ENCODE data around the gene RNF225.
"Not testable (repeated sequence)": the region's sequence is repeated elsewhere in the genome, so short reads cannot be mapped to it uniquely, and the experiment has no call there.

RNF225 gene

DNA sequence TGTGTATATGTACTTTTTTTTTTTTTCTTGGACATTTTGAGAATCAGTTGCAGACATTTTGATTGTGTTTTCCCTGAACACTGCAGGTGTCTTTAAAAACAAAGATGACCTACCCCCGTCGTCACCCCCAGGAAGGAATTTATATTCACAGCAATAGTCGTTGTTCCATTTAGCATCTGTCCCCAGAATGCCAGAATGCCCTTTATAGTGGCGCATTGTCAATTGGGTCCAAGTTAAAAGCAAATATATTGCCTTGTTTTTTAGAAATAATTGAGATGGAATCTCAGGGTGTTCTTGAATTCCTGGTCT, 1.8 kb upstream of the RNF225 start:
- H3K27me3 Mint-ChIP-seq = no peaks in the 10 kb centered on the region
- peaks cover 42% of the 10 kb centered on the region for H3K4me1 Mint-ChIP-seq (ENCODE audit: low read depth)

GRCh38 chr19:58394821-58395219, 636 bp upstream of the RNF225 start:
- peaks cover 48% of the 10 kb centered on the region for H3K36me3 Mint-ChIP-seq (ENCODE audit: low read depth)
- H3K27ac Mint-ChIP-seq = no peak overlapping the region
- no peaks in the 10 kb centered on the region for H3K9me3 Mint-ChIP-seq
- H3K4me1 Mint-ChIP-seq (ENCODE audit: low read depth) = peaks cover 33% of the 10 kb centered on the region
- H3K27me3 Mint-ChIP-seq = peaks cover 5% of the 10 kb centered on the region
- H3K4me3 Mint-ChIP-seq = no peak overlapping the region

More for the DNA sequence above, 1.8 kb upstream of the RNF225 start:
- H3K4me3 Mint-ChIP-seq = no peak overlapping the region
- H3K27ac Mint-ChIP-seq = no peak overlapping the region
- H3K36me3 Mint-ChIP-seq (ENCODE audit: low read depth) = peaks cover 56% of the 10 kb centered on the region
- no peaks in the 10 kb centered on the region for H3K9me3 Mint-ChIP-seq

- no peak overlapping the region for H3K4me3 Mint-ChIP-seq
- no peak overlapping the region for H3K27ac Mint-ChIP-seq
- H3K4me1 Mint-ChIP-seq (ENCODE audit: low read depth) = peaks cover 31% of the 10 kb centered on the region
- peaks cover 37% of the 10 kb centered on the region for H3K36me3 Mint-ChIP-seq (ENCODE audit: low read depth)
- H3K9me3 Mint-ChIP-seq = no peaks in the 10 kb centered on the region
- peaks cover 7% of the 10 kb centered on the region for H3K27me3 Mint-ChIP-seq
These were observed 647 bp downstream of the RNF225 start for GRCh38 chr19:58395979-58396627.

DNA sequence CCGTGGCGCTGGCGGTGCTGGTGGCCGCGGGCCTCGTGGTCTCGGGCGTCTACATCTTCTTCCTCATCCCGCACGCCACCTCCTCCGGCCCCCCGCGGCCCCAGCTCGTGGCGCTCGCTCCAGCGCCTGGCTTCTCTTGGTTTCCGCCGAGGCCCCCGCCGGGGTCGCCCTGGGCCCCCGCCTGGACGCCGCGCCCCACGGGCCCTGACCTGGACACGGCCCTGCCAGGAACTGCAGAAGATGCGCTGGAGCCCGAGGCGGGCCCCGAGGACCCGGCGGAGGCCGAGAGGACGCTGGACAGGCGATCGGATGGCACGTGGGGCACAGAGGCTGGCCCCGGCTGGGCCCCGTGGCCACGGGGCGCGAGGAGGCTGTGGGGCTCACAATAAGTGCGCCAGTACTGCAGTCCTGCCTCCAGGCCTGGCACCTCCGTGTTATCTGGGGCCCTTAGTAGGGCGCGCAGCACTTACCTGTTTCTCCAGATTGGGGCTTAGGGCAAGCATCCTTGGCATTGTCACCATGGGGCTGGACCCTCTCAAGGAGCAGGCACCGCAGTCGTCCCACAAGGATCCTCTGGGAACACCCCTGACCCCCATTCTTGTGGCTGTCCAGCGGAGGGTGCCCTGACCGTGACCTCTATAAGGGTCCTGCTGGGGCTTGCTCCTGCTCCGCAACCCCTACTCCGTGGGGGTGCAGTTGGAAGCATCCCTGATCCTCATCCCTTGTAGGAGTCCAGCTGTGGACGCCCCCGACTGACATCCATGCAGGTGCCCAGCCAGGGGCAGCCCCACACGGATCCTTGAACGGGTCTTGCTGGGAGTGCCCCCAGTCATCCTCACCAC, 1.5 kb downstream of the RNF225 start:
- Mint-ChIP-seq H3K4me3 (no peak overlapping the region), H3K4me1 (ENCODE audit: low read depth) (peaks cover 34% of the 10 kb centered on the region), H3K9me3 (no peaks in the 10 kb centered on the region), H3K27me3 (peaks cover 10% of the 10 kb centered on the region), H3K36me3 (ENCODE audit: low read depth) (peaks cover 30% of the 10 kb centered on the region), H3K27ac (no peak overlapping the region)

- no peak overlapping the region for H3K4me3 Mint-ChIP-seq
- peaks cover 10% of the 10 kb centered on the region for H3K27me3 Mint-ChIP-seq
- no peaks in the 10 kb centered on the region for H3K9me3 Mint-ChIP-seq
- H3K36me3 Mint-ChIP-seq (ENCODE audit: low read depth) = peaks cover 25% of the 10 kb centered on the region
- peaks cover 36% of the 10 kb centered on the region for H3K4me1 Mint-ChIP-seq (ENCODE audit: low read depth)
- H3K27ac Mint-ChIP-seq = no peak overlapping the region
These were observed 2.1 kb downstream of the RNF225 start for GRCh38 chr19:58397533-58398037.

DNA sequence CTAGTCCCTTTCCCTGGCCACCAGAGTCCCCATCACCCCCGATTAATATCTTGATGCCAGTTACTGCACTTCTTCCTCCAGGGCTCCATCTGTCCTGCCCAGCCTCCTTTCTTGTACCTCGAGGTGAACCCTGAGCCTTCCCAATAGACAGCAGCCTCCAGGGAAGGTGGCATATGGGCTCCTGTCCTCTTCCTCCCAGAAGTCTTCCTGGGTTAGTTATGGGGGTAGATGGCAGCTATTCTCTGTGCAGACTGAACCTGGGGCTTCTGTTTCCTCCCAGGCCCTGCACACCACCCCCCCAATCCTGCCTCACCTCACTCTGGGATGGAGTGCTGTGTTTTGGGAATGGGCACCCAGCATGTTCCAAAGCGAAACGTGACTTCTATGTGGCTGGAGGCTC, 2.6 kb downstream of the RNF225 start:
- Mint-ChIP-seq H3K36me3 (ENCODE audit: low read depth) (peaks cover 20% of the 10 kb centered on the region), H3K27me3 (peaks cover 10% of the 10 kb centered on the region), H3K4me1 (ENCODE audit: low read depth) (peaks cover 33% of the 10 kb centered on the region), H3K9me3 (no peaks in the 10 kb centered on the region), H3K4me3 (no peak overlapping the region), H3K27ac (no peak overlapping the region)

- Mint-ChIP-seq H3K9me3 (no peaks in the 10 kb centered on the region), H3K27me3 (peaks cover 10% of the 10 kb centered on the region), H3K36me3 (ENCODE audit: low read depth) (peaks cover 16% of the 10 kb centered on the region), H3K4me1 (ENCODE audit: low read depth) (peaks cover 32% of the 10 kb centered on the region), H3K27ac (no peak overlapping the region), H3K4me3 (no peak overlapping the region)
These were observed 3.1 kb downstream of the RNF225 start for GRCh38 chr19:58398545-58398944.

GRCh38 chr19:58399903-58400302, 4.4 kb downstream of the RNF225 start:
- no peak overlapping the region for H3K27ac Mint-ChIP-seq

GRCh38 chr19:58400316-58400915, 5.0 kb downstream of the RNF225 start:
- Mint-ChIP-seq H3K27me3 (peaks cover 10% of the 10 kb centered on the region), H3K9me3 (no peaks in the 10 kb centered on the region), H3K4me3 (peak overlapping the region; percentile 86), H3K27ac (no peak overlapping the region), H3K4me1 (ENCODE audit: low read depth) (peaks cover 28% of the 10 kb centered on the region), H3K36me3 (ENCODE audit: low read depth) (no peaks in the 10 kb centered on the region)

More at GRCh38 chr19:58399903-58400302, 4.4 kb downstream of the RNF225 start:
- no peaks in the 10 kb centered on the region for H3K9me3 Mint-ChIP-seq
- peaks cover 28% of the 10 kb centered on the region for H3K4me1 Mint-ChIP-seq (ENCODE audit: low read depth)
- H3K4me3 Mint-ChIP-seq = no peak overlapping the region
- peaks cover 2% of the 10 kb centered on the region for H3K36me3 Mint-ChIP-seq (ENCODE audit: low read depth)
- peaks cover 10% of the 10 kb centered on the region for H3K27me3 Mint-ChIP-seq

DNA sequence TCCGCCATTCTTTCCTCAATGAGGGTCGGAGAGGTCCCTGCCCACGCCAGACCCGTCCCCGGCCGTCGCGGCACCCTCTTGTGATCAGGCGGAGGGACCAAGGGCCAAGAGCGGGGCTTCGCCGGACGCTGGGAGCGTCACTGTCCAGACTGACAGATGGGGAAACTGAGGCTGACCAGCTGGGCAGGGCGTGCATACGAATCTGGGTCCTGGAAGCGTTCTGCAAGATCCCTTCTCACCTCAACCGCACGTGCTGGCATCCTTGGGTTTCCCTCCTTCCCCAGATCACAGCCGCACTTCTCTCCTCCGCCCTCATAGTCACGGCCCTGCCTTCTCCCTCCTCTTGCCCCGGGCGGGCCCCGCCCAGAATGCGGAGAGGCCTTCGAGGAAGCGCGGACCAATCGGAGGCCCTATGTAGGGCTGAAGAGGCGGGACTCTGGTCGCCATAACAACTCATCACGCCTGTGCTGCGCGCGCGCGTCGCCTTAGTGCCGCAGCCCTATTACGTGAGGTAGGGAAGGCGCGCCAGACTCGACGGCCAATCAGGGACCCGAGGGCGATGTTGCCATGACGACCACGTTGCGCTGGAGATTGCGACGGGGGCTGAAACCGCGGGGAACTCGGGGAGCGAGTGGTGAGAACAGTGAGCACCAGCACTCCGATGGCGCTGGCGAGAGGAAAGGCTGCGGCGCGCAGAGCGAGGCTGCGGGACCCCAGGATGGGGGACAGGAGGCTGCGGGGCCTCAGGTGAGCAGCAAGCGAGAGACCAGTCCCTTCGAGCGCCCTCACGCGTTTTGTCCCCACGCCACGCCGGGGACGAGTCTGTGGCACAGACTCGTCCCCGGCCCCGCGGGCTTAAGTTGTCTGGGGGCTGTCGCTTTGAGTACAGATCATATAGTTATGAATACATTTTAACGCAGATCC, 5.7 kb downstream of the RNF225 start:
- Mint-ChIP-seq H3K4me1 (ENCODE audit: low read depth) (peaks cover 24% of the 10 kb centered on the region), H3K27me3 (peaks cover 10% of the 10 kb centered on the region), H3K36me3 (ENCODE audit: low read depth) (no peaks in the 10 kb centered on the region), H3K9me3 (no peaks in the 10 kb centered on the region), H3K4me3 (peak overlapping the region; percentile 86), H3K27ac (peak overlapping the region; percentile 83)

DNA sequence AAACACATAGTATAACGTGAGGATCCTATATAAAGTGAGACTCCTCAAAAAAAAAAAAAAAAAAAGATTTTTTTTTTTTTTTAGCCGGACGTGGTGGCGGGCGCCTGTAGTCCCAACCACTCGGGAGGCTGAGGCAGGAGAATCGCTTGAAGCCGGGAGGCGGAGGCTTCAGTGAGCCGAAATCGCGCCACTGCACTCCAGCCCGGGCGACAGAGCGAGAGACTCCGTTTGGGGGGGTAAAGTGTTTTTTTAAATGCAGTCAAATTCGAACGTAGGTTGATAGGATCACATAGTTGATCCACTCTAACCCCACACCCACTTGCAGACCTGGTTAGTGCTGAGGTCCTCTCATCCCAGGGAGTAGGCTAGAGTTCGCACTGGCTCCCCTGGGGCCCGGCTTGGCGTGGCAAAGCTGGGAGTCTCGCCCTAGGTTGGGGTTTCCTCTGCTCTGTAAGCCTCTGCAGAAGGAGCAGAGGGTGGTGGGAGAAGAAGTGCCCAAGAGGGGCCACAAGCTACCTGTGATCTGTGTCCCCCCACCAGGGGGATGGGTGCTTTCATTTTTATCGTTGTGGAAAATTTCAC, 6.5 kb downstream of the RNF225 start:
- Mint-ChIP-seq H3K9me3 (no peaks in the 10 kb centered on the region), H3K4me1 (ENCODE audit: low read depth) (peaks cover 28% of the 10 kb centered on the region), H3K4me3 (peak overlapping the region; percentile 86), H3K27me3 (peaks cover 10% of the 10 kb centered on the region), H3K36me3 (ENCODE audit: low read depth) (no peaks in the 10 kb centered on the region), H3K27ac (no peak overlapping the region)

DNA sequence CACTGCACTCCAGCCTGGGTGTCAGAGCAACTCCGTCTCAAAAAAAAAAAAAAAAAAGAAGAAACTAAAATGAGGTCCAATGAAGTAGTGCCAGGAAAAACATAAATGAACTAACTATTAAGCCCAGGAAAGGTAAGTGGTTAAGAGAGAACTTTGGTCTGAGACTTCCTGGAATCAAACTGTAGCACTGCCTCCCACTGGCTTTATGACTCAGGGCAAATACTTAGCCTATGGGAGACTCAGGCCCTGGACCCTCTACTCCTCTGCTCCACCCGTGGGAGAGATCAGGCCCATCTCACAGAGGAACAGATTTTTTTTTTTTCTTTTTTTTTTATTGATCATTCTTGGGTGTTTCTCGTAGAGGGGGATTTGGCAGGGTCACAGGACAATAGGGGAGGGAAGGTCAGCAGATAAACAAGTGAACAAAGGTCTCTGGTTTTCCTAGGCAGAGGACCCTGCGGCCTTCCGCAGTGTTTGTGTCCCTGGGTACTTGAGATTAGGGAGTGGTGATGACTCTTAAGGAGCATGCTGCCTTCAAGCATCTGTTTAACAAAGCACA, 8.5 kb downstream of the RNF225 start:
- not testable (repeated sequence) for H3K27me3 Mint-ChIP-seq; H3K36me3 Mint-ChIP-seq (ENCODE audit: low read depth); H3K9me3 Mint-ChIP-seq; H3K4me3 Mint-ChIP-seq; H3K27ac Mint-ChIP-seq
- peaks cover 39% of the 10 kb centered on the region for H3K4me1 Mint-ChIP-seq (ENCODE audit: low read depth)

DNA sequence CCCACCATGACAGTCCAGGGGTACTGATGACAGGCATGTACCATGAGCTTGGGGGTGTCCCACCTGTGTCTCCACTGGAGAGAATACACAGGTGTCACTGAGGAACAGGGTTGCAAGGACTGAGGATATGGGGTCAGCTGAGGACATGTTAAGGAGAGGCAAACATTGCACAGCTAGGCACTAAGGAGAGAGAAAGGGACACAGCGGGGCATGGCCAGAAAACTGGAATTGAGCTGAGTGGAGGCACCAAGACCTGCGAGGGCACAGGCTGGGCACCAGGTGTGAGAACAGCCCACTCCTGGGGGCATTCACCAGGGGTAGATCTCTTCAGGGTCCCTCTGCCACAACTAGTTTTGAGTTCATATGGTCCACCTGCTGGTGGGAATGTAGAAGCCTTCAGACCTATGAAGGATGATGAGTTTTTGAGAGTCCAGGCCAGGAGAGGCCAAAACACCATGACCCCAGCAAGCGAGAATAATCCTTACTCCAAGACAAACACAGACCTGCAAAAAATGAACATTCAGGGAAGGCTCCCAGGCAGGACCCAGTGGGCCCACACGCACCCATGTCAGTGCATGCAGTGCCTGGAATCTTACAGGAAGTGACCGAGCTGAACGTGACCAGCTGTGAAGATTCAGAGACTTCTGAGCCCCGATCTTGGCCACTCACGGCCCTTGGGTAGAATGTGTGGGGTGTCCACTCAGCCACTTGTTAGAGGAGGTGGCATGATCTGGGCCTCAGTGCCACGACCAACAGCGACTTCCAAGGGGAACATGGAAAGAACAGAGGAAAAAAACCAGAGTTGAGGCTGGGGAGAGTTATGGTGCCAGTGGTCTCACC, 11.6 kb downstream of the RNF225 start:
- peak overlapping the region; percentile 91 for H3K27ac Mint-ChIP-seq
- H3K4me1 Mint-ChIP-seq (ENCODE audit: low read depth) = peaks cover 39% of the 10 kb centered on the region
- H3K4me3 Mint-ChIP-seq = peak overlapping the region; percentile 87

More for the DNA sequence above, 11.6 kb downstream of the RNF225 start:
- H3K36me3 Mint-ChIP-seq (ENCODE audit: low read depth) = no peaks in the 10 kb centered on the region
- H3K9me3 Mint-ChIP-seq = no peaks in the 10 kb centered on the region
- H3K27me3 Mint-ChIP-seq = no peaks in the 10 kb centered on the region

Measured in stimulated activated naive CD8-positive, alpha-beta T cell treated with anti-CD3 and anti-CD28 coated beads, Interleukin-15, Interleukin-2, amounts not matched to agents 100 ng/mL and 50 ng/mL, for 24 hours (primary cell).